Duodenal mucosa (tissue), 2 donors: ENCODE measurements around the gene SHISAL2A.

ENCODE experiments used
- H3K27ac ChIP-seq: one replicate; pipeline ENCODE4 v1.7.0; 2013; ENCODE audit warnings: low read depth, low read length
- H3K27me3 ChIP-seq, 2 donors: one replicate each; pipeline ENCODE4 v1.7.0; 2013; ENCODE audit warnings: low read length in 2 of 2, control low read depth in 1 of 2; ENCODE audit not compliant: insufficient read depth in 2 of 2, control insufficient read depth in 1 of 2
- H3K36me3 ChIP-seq, 2 donors: one replicate each; pipeline ENCODE4 v1.7.0; 2013; ENCODE audit warnings: low read length in 2 of 2, control low read depth in 1 of 2; ENCODE audit not compliant: insufficient read depth in 2 of 2, control insufficient read depth in 1 of 2
- H3K4me1 ChIP-seq, 2 donors: one replicate each; pipeline ENCODE4 v1.7.0; 2013; ENCODE audit warnings: low read length in 2 of 2, control low read depth in 1 of 2; ENCODE audit not compliant: insufficient read depth in 2 of 2, control insufficient read depth in 1 of 2
- H3K4me3 ChIP-seq, 2 donors: one replicate each; pipeline ENCODE4 v1.7.0; 2013; ENCODE audit warnings: low read length in 2 of 2, low read depth in 1 of 2
- H3K9ac ChIP-seq, 2 donors: one replicate each; pipeline ENCODE4 v1.7.0; 2013; ENCODE audit warnings: low read length in 2 of 2, low read depth in 1 of 2
- H3K9me3 ChIP-seq, 2 donors: one replicate each; pipeline ENCODE4 v1.7.0; 2013; ENCODE audit warnings: low read length in 2 of 2, control low read depth in 1 of 2; ENCODE audit not compliant: control insufficient read depth in 1 of 2

The SHISAL2A gene

DNA sequence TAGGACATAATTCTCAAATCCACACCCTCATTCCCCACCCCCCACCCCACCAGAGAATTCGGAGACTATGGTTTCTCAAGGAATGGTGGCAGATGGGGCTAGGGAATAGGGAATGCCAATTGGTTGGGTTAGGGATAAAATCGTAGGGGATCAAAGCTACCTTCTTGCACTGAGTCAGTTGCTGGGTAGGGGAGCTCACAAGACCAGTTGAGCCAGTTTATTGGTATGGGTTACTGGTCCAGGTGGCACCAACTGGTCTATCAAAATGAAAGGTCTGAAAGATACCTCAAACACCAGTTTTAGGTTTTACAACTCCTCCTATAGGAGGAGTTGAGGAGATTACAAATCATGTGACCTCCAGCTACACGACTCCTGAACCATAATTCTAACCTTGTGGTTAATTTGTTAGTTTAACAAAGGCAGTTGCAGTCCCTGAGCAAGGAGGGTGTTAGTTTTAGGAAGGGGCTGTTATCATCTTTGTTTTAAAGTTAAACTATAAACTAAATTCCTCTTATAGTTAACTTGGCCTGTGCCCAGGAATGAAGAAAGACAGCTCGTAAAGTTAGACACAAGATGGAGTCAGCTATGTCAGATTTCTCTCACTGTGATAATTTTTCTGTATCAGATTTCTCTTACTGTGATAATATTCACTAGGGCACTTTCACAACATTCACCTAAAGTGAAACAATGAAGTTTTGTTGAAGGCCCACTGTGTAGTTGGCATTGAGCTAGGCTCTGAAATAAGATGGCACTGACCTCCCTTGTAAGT, 2.5 kb downstream of the SHISAL2A start:
- Histone ChIP-seq H3K27me3 (peaks cover 25 to 39% of the 10 kb centered on the region in 2 donors), H3K9me3 (peaks cover 0 to 3% of the 10 kb centered on the region in 2 donors), H3K9ac (no peak overlapping the region), H3K4me3 (no peak overlapping the region), H3K27ac (no peak overlapping the region), H3K36me3 (no peaks in the 10 kb centered on the region), H3K4me1 (peaks cover 12 to 19% of the 10 kb centered on the region in 2 donors)

GRCh38 chr1:52636721-52637695, 4.0 kb downstream of the SHISAL2A start:
- Histone ChIP-seq H3K27me3 (peaks cover 21 to 29% of the 10 kb centered on the region in 2 donors), H3K4me3 (no peak overlapping the region), H3K9ac (no peak overlapping the region), H3K4me1 (peaks cover 12 to 19% of the 10 kb centered on the region in 2 donors), H3K36me3 (no peaks in the 10 kb centered on the region), H3K9me3 (peaks cover 0 to 3% of the 10 kb centered on the region in 2 donors), H3K27ac (peak overlapping the region; percentile 63)

DNA sequence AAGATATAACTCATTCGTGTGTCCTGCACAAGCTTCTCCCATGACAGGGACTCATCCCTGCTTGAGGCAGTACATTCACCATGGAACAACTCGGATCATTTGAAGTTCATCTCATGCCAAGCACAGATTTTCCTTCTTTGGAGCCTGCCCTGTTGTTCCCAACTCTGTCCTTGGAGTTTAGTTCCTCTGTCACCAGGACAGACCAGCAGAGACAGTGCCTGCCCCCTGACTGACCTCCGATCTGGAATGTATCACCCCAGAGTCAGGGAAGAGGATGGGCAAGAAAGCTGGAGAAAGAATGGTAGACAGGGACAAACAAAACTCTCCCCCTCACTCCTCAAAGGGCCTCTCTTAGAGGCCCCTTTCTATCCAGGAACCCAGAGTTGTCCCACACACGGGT, 5.0 kb downstream of the SHISAL2A start:
- Histone ChIP-seq H3K36me3 (no peaks in the 10 kb centered on the region), H3K4me1 (peaks cover 8 to 16% of the 10 kb centered on the region in 2 donors), H3K9ac (no peak overlapping the region), H3K27me3 (peaks cover 14 to 21% of the 10 kb centered on the region in 2 donors), H3K9me3 (peaks cover 0 to 3% of the 10 kb centered on the region in 2 donors), H3K27ac (peak overlapping the region; percentile 55), H3K4me3 (no peak overlapping the region)

- Histone ChIP-seq H3K9ac (no peak overlapping the region), H3K36me3 (no peaks in the 10 kb centered on the region), H3K4me1 (peaks cover 5 to 16% of the 10 kb centered on the region in 2 donors), H3K4me3 (no peak overlapping the region), H3K9me3 (no peaks in the 10 kb centered on the region), H3K27me3 (peaks cover 0 to 9% of the 10 kb centered on the region in 2 donors), H3K27ac (no peak overlapping the region)
Measured at GRCh38 chr1:52640697-52641096, 7.7 kb downstream of the SHISAL2A start.

DNA sequence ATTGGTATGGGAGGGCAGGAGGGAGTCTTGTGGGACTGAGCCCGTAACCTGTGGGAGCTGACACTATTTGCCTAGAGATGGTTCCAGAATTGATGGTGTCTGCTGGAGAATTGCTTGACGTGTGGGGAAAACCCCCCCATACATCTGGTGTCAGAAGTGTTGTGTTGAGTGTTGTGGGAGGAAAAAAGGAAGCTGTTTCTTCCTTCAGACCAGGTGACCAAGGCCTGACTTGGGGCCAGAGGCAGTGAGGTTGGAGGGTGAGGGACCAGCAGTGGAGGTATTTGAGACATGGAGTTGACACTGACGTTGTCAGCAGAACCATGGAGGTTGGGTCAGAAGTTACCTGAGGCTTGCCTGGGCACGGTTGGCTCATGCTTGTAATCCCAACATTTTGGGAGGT, 8.3 kb downstream of the SHISAL2A start:
- Histone ChIP-seq H3K36me3 (no peaks in the 10 kb centered on the region), H3K27me3 (peaks cover 0 to 9% of the 10 kb centered on the region in 2 donors), H3K4me1 (peaks cover 5 to 16% of the 10 kb centered on the region in 2 donors), H3K4me3 (no peak overlapping the region), H3K27ac (no peak overlapping the region), H3K9ac (no peak overlapping the region), H3K9me3 (no peaks in the 10 kb centered on the region)

- Histone ChIP-seq H3K9me3 (no peaks in the 10 kb centered on the region), H3K4me3 (no peak overlapping the region), H3K9ac (no peak overlapping the region), H3K27me3 (no peaks in the 10 kb centered on the region), H3K27ac (no peak overlapping the region), H3K4me1 (no peaks in the 10 kb centered on the region), H3K36me3 (no peaks in the 10 kb centered on the region)
Measured at GRCh38 chr1:52645261-52645660, 12.3 kb downstream of the SHISAL2A start.

DNA sequence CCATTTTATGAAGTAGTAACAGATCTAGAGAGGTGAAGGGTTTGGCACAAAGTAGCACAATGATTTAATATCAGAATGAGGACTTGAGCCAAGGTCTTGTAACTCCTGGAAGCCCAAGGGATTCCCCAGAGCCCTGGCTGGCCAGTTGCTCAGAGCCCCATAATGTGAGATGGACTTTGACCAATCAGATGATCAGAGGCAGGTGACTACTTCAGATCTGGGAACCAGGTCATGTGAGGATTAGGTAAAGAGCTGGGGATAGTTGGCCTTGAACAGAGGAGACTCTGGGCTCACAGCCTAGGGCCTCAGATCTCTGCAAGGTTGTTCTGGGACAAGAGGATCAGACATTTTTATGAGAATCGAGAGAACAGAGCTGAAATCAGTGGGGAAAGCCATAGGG, 18.9 kb downstream of the SHISAL2A start:
- Histone ChIP-seq H3K27me3 (no peaks in the 10 kb centered on the region), H3K9me3 (no peaks in the 10 kb centered on the region), H3K36me3 (no peaks in the 10 kb centered on the region), H3K9ac (no peak overlapping the region), H3K27ac (no peak overlapping the region), H3K4me1 (peaks cover 5 to 7% of the 10 kb centered on the region in 2 donors), H3K4me3 (no peak overlapping the region)

GRCh38 chr1:52653207-52653849, 20.4 kb downstream of the SHISAL2A start:
- H3K36me3 ChIP-seq, result no peaks in the 10 kb centered on the region
- H3K9ac ChIP-seq, result no peak overlapping the region
- no peak overlapping the region for H3K4me3 ChIP-seq
- H3K4me1 ChIP-seq, result peaks cover 5 to 7% of the 10 kb centered on the region in 2 donors
- no peaks in the 10 kb centered on the region for H3K9me3 ChIP-seq
- H3K27me3 ChIP-seq, result no peaks in the 10 kb centered on the region
- H3K27ac ChIP-seq, result no peak overlapping the region

GRCh38 chr1:52654063-52654462, 21.1 kb downstream of the SHISAL2A start:
- H3K9ac ChIP-seq, result no peak overlapping the region
- H3K4me1 ChIP-seq, result peaks cover 5 to 7% of the 10 kb centered on the region in 2 donors
- H3K27ac ChIP-seq, result no peak overlapping the region
- H3K36me3 ChIP-seq, result no peaks in the 10 kb centered on the region
- H3K4me3 ChIP-seq, result no peak overlapping the region
- H3K9me3 ChIP-seq, result no peaks in the 10 kb centered on the region
- no peaks in the 10 kb centered on the region for H3K27me3 ChIP-seq
